Subcutaneous adipose tissue (tissue), 4 donors: Measurements from ENCODE around the gene SETD1A. TPM values are rescaled to one million over a fixed set of nuclear protein-coding genes. Genes with fewer than 3 reads are reported as not detected.

Experiments used
- total RNA-seq, 4 donors: library from RNA; depleted of rRNA; stranded (reverse); fragments of >200 nt; gene quantifications; one replicate each; pipeline ENCODE4 v1.1.0, GENCODE V29; 2016
- TF ChIP-seq, protein P1 (sequence below): fragments of 450-650 bp; IDR thresholded peaks from one replicate; pipeline ENCODE4 v1.5.1; 2016; ENCODE audit warnings: low read depth, mild to moderate bottlenecking, control low read depth, antibody characterized with exemption, moderate library complexity

The SETD1A gene
- total RNA-seq, 4 donors from 2014 or later, result 3.9 to 10.5 (median 5.3) TPM

DNA sequence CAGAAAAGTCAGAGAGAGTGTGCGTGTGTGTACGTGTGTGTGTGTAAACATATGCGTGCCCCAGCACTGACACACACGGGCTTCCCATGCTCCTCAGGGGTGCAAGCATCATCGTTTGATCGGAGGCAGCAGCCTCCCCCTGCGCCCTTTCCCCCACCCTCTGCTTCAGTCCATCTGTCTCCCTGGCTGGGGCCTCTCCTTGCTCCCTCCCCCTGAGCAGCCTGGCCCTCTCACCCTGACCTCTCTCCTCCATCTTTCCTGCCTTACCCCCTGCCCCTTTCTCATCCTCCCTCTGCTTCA, 48.5 kb downstream of the SETD1A start:
- TF ChIP-seq, protein P1, sequence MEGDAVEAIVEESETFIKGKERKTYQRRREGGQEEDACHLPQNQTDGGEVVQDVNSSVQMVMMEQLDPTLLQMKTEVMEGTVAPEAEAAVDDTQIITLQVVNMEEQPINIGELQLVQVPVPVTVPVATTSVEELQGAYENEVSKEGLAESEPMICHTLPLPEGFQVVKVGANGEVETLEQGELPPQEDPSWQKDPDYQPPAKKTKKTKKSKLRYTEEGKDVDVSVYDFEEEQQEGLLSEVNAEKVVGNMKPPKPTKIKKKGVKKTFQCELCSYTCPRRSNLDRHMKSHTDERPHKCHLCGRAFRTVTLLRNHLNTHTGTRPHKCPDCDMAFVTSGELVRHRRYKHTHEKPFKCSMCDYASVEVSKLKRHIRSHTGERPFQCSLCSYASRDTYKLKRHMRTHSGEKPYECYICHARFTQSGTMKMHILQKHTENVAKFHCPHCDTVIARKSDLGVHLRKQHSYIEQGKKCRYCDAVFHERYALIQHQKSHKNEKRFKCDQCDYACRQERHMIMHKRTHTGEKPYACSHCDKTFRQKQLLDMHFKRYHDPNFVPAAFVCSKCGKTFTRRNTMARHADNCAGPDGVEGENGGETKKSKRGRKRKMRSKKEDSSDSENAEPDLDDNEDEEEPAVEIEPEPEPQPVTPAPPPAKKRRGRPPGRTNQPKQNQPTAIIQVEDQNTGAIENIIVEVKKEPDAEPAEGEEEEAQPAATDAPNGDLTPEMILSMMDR, result no peak

DNA sequence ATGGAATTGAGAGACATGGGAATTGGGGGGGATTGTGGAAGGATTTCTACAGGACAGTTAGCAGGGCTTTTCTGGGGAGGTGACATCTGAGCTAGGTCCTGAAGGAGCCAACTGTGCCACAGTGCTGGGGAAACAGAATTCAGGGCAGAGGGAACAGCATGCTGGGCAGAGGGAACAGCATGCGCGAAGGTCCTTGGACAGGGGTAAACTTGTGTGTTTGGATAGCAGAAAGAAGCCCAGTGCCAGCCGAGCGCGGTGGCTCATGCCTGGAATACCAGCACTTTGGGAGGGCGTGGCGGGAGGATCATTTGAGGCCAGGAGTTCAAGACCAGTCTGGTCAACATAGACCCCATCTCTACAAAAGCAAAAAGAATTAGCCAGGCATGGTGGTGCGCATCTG, 49.0 kb downstream of the SETD1A start:
- TF ChIP-seq, protein P1, result no peak

DNA sequence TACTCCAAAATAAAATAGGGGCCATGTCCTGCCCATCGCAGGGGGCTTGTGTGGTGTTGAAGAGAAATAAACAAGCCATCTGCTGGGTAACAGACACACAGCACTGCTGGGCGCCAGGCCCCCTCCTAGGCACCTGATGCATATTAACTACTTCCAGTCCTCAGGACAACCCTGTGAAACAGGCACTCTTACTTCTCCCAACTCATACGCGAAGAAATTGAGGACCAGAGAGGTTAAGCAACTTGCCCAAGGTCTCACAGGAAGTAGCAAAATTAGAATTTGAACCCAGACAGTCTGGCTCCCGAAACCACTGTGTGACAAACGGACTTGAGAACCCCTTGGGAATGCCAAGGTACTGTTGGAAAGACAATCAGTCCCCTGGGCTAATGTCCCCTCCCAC, 50.1 kb downstream of the SETD1A start:
- TF ChIP-seq, protein P1, result no peak

DNA sequence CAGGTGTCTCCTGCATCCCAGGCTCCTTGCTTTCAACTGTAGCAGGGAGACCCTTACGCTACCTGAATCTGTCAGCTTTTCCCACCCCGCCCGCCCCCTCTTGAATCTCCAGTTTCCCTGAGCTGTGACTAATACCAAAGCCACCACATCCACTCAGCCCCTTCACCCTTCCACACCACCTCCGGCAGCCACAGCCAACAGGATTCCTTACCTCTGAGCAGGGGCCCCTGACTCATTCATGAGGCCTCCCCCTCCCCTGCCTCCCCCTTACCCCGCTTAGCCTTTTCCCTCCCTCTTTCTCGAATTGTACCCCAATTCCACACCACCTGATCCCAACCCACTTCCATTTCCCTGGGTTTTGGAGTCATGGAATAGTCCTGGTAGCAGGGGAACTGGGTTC, 50.6 kb downstream of the SETD1A start:
- TF ChIP-seq, protein P1, result no peak

DNA sequence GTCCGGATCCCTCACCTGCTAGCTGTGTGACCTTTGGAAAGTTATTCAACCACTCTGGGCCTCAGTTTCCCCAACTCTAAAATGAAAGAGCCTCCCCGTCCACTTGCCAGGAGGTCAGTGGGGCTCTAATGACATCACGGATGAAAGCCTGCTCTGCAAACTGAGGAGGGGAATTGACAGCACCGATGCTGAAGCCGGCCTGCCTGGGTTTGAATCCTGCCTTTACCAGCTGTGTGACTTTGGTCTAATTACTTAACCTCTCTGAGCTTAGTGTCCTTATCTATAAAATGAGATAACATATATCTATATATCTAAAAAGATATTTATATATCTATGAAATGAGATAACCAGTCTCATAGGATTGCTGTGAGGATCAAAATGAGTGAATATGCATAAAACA, 51.0 kb downstream of the SETD1A start:
- TF ChIP-seq, protein P1, result no peak

DNA sequence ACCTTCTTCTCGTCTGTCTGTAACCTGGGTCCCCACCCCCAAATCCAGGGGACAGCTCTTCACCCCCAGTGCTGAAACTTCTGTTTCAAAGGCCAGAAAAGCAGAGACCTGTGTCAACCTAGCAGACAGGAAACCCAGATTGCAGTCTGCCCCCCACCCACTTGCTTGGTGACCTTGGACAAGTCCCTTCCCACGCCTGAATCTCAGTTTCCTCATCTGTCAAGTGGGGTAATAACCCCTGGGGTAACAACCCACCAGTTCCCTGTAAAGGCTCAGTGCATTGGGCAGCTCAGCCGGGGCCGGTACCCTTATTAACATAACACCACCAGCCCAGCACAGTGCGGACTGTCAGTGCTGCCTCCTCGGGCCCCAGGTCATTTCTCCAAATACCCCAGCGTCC, 51.6 kb downstream of the SETD1A start:
- TF ChIP-seq, protein P1, result no peak

DNA sequence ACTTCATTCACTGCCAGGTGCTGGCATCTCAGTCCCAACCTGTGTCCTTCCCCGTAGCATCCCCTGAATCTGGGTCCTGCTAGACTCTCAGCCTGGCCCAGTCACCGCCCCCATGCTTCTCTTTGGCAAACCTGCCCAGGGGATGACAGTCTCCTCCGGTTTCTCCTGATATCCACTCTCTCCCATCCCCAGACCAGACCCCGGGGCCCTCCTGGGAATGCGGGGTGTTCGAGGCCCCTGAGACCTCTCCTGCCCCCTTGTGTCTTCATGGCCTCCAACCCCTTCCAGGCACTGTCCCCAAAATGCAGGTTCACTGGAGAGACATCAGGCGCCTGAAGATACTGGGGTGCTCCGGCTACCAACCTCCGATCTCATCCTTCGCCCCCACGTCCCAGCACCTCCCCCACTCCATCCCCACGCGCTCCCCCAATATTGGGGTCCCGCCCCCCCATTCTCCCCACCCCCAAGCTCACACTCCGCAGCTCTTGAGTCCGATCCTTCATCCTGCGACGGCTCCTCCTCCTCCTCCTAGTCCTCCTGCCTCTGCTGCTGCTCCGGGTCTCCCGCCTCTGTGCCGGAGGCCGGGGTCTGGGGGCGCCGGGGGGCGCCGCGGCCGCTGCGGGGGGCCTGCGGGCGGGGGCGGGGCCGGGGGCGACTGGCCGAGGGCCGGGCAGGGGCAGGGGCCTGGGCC, 52.5 kb downstream of the SETD1A start:
- TF ChIP-seq, protein P1, result no peak
